Spleen (tissue), 7 donors: ENCODE measurements around the gene TNNI3K.

Experiments
- POLR2A ChIP-seq, 3 donors: fragments of 450-650 bp; IDR thresholded peaks; one replicate each; pipeline ENCODE4 v1.5.1; 2017; ENCODE audit warnings: antibody characterized with exemption in 3 of 3, mild to moderate bottlenecking in 1 of 3
- POLR2AphosphoS5 ChIP-seq, 3 donors: sonication (generic); formaldehyde crosslinking; IDR thresholded peaks; one replicate each; pipeline ENCODE4 v1.5.1; 2017; ENCODE audit warnings: antibody characterized with exemption in 3 of 3
- TF ChIP-seq, protein P1 (sequence below), 11 experiments: fragments of 200-600 bp in 7 of 11; fragments of 450-650 bp in 4 of 11; sonication (generic) in 4 of 11; IDR thresholded peaks in 8 of 11; conservative IDR thresholded peaks in 3 of 11; 1 replicate in 7 of 11; 2 replicates in 4 of 11; pipeline versions ENCODE4 v1.4.0 to v1.8.0; 2016 to 2021; ENCODE audit warnings: antibody characterized with exemption in 11 of 11, inconsistent platforms in 4 of 11, mild to moderate bottlenecking in 1 of 11
- donor health status: DM: no; HTN: no; CAD: no; lungs with moderate emphysema.
- donor health status: DM: no; HTN: no; CAD: no.
- donor health status: DM: no; HTN: no; CAD: no.

DNA sequence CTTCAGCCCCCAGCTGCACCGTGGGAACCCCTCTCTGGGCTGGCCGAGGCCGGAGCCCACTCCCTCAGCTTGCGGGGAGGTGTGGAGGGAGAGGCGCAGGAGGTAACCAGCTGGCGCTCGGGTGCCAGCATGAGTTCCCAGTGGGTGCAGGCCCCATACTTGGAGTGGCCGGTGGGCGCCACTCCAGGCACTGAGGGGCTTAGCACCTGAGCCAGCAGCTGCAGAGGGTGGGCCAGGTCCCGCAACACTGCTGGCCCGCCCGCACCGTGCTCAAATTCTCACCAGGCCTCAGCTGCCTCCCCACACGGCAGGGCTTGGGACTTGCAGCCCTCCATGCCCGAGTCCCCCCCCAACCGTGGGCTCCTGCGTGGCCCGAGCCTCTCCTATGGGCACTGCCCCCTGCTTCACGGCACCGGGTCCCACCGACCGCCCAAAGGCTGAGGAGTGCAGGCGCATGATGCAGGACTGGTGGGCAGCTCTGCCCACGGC lies 230.1 kb downstream of the TNNI3K start:
- TF ChIP-seq, protein P1, sequence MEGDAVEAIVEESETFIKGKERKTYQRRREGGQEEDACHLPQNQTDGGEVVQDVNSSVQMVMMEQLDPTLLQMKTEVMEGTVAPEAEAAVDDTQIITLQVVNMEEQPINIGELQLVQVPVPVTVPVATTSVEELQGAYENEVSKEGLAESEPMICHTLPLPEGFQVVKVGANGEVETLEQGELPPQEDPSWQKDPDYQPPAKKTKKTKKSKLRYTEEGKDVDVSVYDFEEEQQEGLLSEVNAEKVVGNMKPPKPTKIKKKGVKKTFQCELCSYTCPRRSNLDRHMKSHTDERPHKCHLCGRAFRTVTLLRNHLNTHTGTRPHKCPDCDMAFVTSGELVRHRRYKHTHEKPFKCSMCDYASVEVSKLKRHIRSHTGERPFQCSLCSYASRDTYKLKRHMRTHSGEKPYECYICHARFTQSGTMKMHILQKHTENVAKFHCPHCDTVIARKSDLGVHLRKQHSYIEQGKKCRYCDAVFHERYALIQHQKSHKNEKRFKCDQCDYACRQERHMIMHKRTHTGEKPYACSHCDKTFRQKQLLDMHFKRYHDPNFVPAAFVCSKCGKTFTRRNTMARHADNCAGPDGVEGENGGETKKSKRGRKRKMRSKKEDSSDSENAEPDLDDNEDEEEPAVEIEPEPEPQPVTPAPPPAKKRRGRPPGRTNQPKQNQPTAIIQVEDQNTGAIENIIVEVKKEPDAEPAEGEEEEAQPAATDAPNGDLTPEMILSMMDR (IDR thresholded peaks at IDR 0.05 in 8 of 11, conservative IDR thresholded peaks at IDR 0.05 in 3 of 11): no peak
- TF ChIP-seq POLR2AphosphoS5 (IDR thresholded peaks at IDR 0.05) (no peak), POLR2A (IDR thresholded peaks at IDR 0.05) (no peak)
